Stimulated activated CD4-positive, alpha-beta T cell treated with anti-CD3 and anti-CD28 coated beads, Interleukin-1b, Interleukin-23, amount 100 ng/mL, for 24 hours (primary cell): Measurements from ENCODE around the gene LRRTM2.
"Not testable (repeated sequence)": the region's sequence is repeated elsewhere in the genome, so short reads cannot be mapped to it uniquely, and the experiment has no call there.

Experiments used
- DNase-seq, 4 experiments: peaks; one replicate each; pipeline ENCODE4 v3.0.0-alpha.2; 2020; ENCODE audit warnings: low read depth in 4 of 4, low spot score in 1 of 4

LRRTM2 gene

GRCh38 chr5:138840103-138840502 lies 35.0 kb downstream of the LRRTM2 start:
- DNase-seq, result no peak

GRCh38 chr5:138837160-138837559 lies 38.0 kb downstream of the LRRTM2 start:
- DNase-seq, result no peak

GRCh38 chr5:138834853-138835252 lies 40.3 kb downstream of the LRRTM2 start:
- not testable (repeated sequence) for DNase-seq

GRCh38 chr5:138833726-138834480 lies 41.2 kb downstream of the LRRTM2 start:
- DNase-seq, result no peak

- DNase-seq, result no peak
These were observed 42.1 kb downstream of the LRRTM2 start for GRCh38 chr5:138833080-138833479.

- no peak for DNase-seq
These were observed 42.9 kb downstream of the LRRTM2 start for GRCh38 chr5:138832218-138832617.

GRCh38 chr5:138831703-138832102 lies 43.4 kb downstream of the LRRTM2 start:
- no peak for DNase-seq

- no peak for DNase-seq
These were observed 45.8 kb downstream of the LRRTM2 start for GRCh38 chr5:138829341-138829740.

GRCh38 chr5:138828556-138828955 lies 46.6 kb downstream of the LRRTM2 start:
- no peak for DNase-seq

- DNase-seq, result no peak
These were observed 49.9 kb downstream of the LRRTM2 start for GRCh38 chr5:138824924-138825863.

GRCh38 chr5:138824516-138824915 lies 50.6 kb downstream of the LRRTM2 start:
- DNase-seq, result no peak

- DNase-seq, result no peak
These were observed 54.4 kb downstream of the LRRTM2 start for GRCh38 chr5:138820695-138821094.

- no peak for DNase-seq
These were observed 56.1 kb downstream of the LRRTM2 start for GRCh38 chr5:138819081-138819480.
